HUES48 (cell line): ENCODE data around the gene UBTD2.
"Not testable (repeated sequence)": the region's sequence is repeated elsewhere in the genome, so short reads cannot be mapped to it uniquely, and the experiment has no call there.

ENCODE experiments used
- H3K27ac ChIP-seq: one replicate; pipeline ENCODE4 v1.7.0; 2013; ENCODE audit warnings: low read depth, low read length, inconsistent platforms
- H3K27me3 ChIP-seq: 2 replicates; pipeline ENCODE4 v1.6.1; 2013; ENCODE audit warnings: mild to moderate bottlenecking, low read length; ENCODE audit not compliant: control insufficient read depth, insufficient read depth
- H3K36me3 ChIP-seq: 2 replicates; pipeline ENCODE4 v1.6.1; 2013; ENCODE audit warnings: low read length; ENCODE audit not compliant: control insufficient read depth, insufficient read depth
- H3K4me1 ChIP-seq: 2 replicates; pipeline ENCODE4 v1.6.1; 2013; ENCODE audit warnings: mild to moderate bottlenecking, low read length; ENCODE audit not compliant: control insufficient read depth, insufficient read depth
- H3K4me3 ChIP-seq: 2 replicates; pipeline ENCODE4 v1.5.1; 2013; ENCODE audit warnings: mild to moderate bottlenecking, low read depth, low read length
- H3K9ac ChIP-seq: 2 replicates; pipeline ENCODE4 v1.6.1; 2013; ENCODE audit warnings: mild to moderate bottlenecking, low read depth, low read length, moderate library complexity
- H3K9me3 ChIP-seq: 2 replicates; pipeline ENCODE4 v1.6.1; 2013; ENCODE audit warnings: low read length; ENCODE audit not compliant: control insufficient read depth, insufficient read depth

Gene UBTD2

DNA sequence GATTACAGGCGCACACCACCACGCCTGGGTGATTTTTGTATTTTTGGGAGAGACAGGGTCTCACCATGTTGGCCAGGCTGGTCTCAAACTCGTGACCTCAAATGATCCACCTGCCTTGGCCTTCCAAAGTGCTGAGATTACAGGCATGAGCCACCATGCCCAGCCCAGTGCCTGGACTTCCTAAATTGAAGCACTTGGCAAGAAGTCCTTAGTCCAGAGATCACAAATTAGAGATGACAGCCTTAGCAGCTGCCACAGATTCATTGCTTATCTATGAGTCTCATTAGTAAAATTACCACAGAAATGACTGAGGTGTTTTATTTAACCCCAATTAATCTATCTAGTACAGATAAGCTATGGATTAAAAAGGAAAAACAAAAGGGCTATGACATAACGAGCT lies 70.4 kb downstream of the UBTD2 start:
- Histone ChIP-seq H3K4me3 (no peak overlapping the region), H3K9ac (no peak overlapping the region), H3K36me3 (peaks cover 42% of the 10 kb centered on the region)

GRCh38 chr5:172211676-172212075 lies 71.9 kb downstream of the UBTD2 start:
- Histone ChIP-seq H3K4me1 (no peaks in the 10 kb centered on the region), H3K36me3 (peaks cover 42% of the 10 kb centered on the region), H3K27ac (no peak overlapping the region), H3K9me3 (no peaks in the 10 kb centered on the region), H3K4me3 (no peak overlapping the region), H3K9ac (no peak overlapping the region), H3K27me3 (no peaks in the 10 kb centered on the region)

More for the DNA sequence above, 70.4 kb downstream of the UBTD2 start:
- H3K27me3 ChIP-seq, result no peaks in the 10 kb centered on the region
- no peaks in the 10 kb centered on the region for H3K4me1 ChIP-seq
- no peak overlapping the region for H3K27ac ChIP-seq
- H3K9me3 ChIP-seq, result no peaks in the 10 kb centered on the region

- Histone ChIP-seq H3K9ac (no peak overlapping the region), H3K9me3 (no peaks in the 10 kb centered on the region), H3K4me3 (no peak overlapping the region), H3K4me1 (no peaks in the 10 kb centered on the region), H3K27ac (no peak overlapping the region), H3K27me3 (no peaks in the 10 kb centered on the region), H3K36me3 (peaks cover 42% of the 10 kb centered on the region)
Observed at GRCh38 chr5:172209714-172210113, 73.8 kb downstream of the UBTD2 start.

- Histone ChIP-seq H3K4me3 (no peak overlapping the region), H3K27me3 (no peaks in the 10 kb centered on the region), H3K27ac (no peak overlapping the region), H3K9ac (no peak overlapping the region), H3K9me3 (no peaks in the 10 kb centered on the region), H3K4me1 (no peaks in the 10 kb centered on the region), H3K36me3 (peaks cover 36% of the 10 kb centered on the region)
Observed at GRCh38 chr5:172207511-172207910, 76.1 kb downstream of the UBTD2 start.

DNA sequence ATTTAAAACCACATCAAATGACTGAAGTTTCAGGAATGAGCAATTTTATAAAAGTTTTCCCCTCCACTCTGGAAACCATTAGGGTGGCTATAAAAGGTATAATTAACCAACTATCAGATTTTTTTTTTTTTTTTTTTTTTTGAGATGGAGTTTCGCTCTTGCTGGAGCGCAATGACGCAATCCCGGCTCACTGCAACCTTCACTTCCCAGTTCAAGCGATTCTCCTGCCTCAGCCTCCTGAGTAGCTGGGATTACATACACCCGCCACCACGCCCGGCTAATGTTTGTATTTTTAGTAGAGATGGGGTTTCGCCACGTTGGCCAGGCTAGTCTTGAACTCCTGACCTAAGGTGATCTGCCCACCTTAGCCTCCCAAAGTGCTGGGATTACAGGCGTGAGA lies 77.6 kb downstream of the UBTD2 start:
- not testable (repeated sequence) for H3K9me3 ChIP-seq

DNA sequence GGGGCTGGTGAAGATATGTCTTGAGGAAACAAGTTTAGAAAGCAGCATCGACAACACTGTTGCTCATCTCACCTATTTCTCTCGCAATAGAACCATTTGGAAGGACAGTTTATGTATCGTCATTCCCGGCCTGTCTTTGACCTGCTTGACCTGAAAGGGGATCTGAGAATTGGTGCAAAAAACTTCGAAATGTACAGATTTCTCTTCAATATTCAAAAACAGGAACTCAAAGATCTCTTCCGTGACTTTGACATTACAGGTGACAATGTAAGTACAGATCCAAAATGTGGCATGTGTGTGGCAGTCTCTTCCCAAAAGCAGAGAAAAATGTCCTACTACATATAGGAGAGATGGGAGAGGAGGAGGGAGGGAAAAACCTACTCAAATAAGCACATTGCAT lies 83.1 kb downstream of the UBTD2 start:
- Histone ChIP-seq H3K36me3 (no peaks in the 10 kb centered on the region), H3K4me1 (no peaks in the 10 kb centered on the region), H3K9ac (no peak overlapping the region), H3K9me3 (no peaks in the 10 kb centered on the region), H3K27me3 (no peaks in the 10 kb centered on the region), H3K4me3 (no peak overlapping the region), H3K27ac (no peak overlapping the region)

More for the DNA sequence above, 77.6 kb downstream of the UBTD2 start:
- H3K27me3 ChIP-seq, H3K27ac ChIP-seq, H3K4me1 ChIP-seq, H3K9ac ChIP-seq, H3K4me3 ChIP-seq: not testable (repeated sequence)
- H3K36me3 ChIP-seq, result peaks cover 22% of the 10 kb centered on the region

- Histone ChIP-seq H3K4me3 (no peak overlapping the region), H3K9ac (no peak overlapping the region), H3K4me1 (no peaks in the 10 kb centered on the region), H3K36me3 (no peaks in the 10 kb centered on the region), H3K9me3 (no peaks in the 10 kb centered on the region), H3K27ac (no peak overlapping the region), H3K27me3 (no peaks in the 10 kb centered on the region)
Observed at GRCh38 chr5:172199446-172199845, 84.1 kb downstream of the UBTD2 start.

DNA sequence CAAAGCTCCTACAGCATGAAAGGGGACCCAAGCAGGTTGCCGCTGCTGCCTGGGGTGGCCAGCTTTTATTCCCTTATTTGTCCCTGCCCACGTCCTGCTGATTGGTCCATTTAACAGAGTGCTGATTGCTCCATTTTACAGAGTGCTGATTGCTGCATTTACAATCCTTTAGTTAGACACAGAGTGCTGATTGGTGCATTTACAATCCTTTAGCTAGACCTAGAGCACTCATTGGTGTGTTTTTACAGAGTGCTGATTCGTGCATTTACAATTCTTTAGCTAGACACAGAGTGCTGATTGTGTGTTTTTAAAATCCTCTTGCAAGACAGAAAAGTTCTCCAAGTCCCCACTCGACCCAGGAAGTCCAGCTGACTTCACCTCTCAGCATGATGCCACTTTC lies 85.8 kb downstream of the UBTD2 start:
- H3K4me1 ChIP-seq, H3K36me3 ChIP-seq, H3K9ac ChIP-seq, H3K27ac ChIP-seq, H3K27me3 ChIP-seq, H3K4me3 ChIP-seq, H3K9me3 ChIP-seq: not testable (repeated sequence)

- no peak overlapping the region for H3K27ac ChIP-seq
- no peak overlapping the region for H3K9ac ChIP-seq
- H3K9me3 ChIP-seq, result no peaks in the 10 kb centered on the region
Observed at GRCh38 chr5:172194985-172195774, 88.4 kb downstream of the UBTD2 start.

GRCh38 chr5:172193872-172194271 lies 89.7 kb downstream of the UBTD2 start, which contains the start of gene EFCAB9:
Gene EFCAB9, plus strand, starts transcription at chr5:172194172. Its CDS starts 1 bp downstream, at chr5:172194173.
- peaks cover 4% of the 10 kb centered on the region; the same call in 1 of the 2 replicates for H3K27me3 ChIP-seq
- no peaks in the 10 kb centered on the region for H3K9me3 ChIP-seq
- H3K4me3 ChIP-seq, result no peak within 1 kb of the TSS
- no peak within 1 kb of the TSS for H3K27ac ChIP-seq
- no peak within 1 kb of the TSS for H3K9ac ChIP-seq
- H3K36me3 ChIP-seq, result no peaks in the 10 kb centered on the region
- peaks cover 8% of the 10 kb centered on the region; the same call in 1 of the 2 replicates for H3K4me1 ChIP-seq

More at GRCh38 chr5:172194985-172195774, 88.4 kb downstream of the UBTD2 start:
- Histone ChIP-seq H3K4me1 (no peaks in the 10 kb centered on the region), H3K36me3 (no peaks in the 10 kb centered on the region), H3K27me3 (peaks cover under 1% of the 10 kb centered on the region; the same call in 1 of the 2 replicates), H3K4me3 (no peak overlapping the region)

- Histone ChIP-seq H3K9me3 (no peaks in the 10 kb centered on the region), H3K27ac (peak overlapping the region; percentile 82), H3K4me1 (peaks cover 15% of the 10 kb centered on the region), H3K27me3 (peaks cover 4% of the 10 kb centered on the region; the same call in 1 of the 2 replicates), H3K9ac (no peak overlapping the region), H3K4me3 (peak overlapping the region; percentile 94), H3K36me3 (no peaks in the 10 kb centered on the region)
Observed at GRCh38 chr5:172189693-172190296, 93.8 kb downstream of the UBTD2 start.
